HL-60 (cell line): Measurements from ENCODE around the gene ROR1.

Experiments
- DNase-seq, 2 experiments: peaks; one replicate each; pipeline ENCODE4 v3.0.0-alpha.2; 2010 to 2020; ENCODE audit warnings: low read depth in 1 of 2, low spot score in 1 of 2
- H3K27ac ChIP-seq: fragments of 250-450 bp; sonication (Bioruptor Pico); replicated peaks from 2 replicates; pipeline ENCODE4 v1.5.1; 2020; ENCODE audit warnings: mild to moderate bottlenecking, moderate library complexity
- H3K27me3 ChIP-seq: fragments of 250-450 bp; sonication (Bioruptor Pico); 2 replicates; pipeline ENCODE4 v1.5.1; 2021; ENCODE audit warnings: mild to moderate bottlenecking, moderate library complexity; ENCODE audit not compliant: insufficient read depth, poor library complexity, severe bottlenecking
- H3K4me3 ChIP-seq: replicated peaks from 2 replicates; pipeline ENCODE4 v1.5.1; 2011; ENCODE audit warnings: mild to moderate bottlenecking, control low read depth, low read length; ENCODE audit not compliant: insufficient read depth
- CTCF ChIP-seq: IDR thresholded peaks from one replicate; pipeline ENCODE4 v1.5.1; 2011; ENCODE audit warnings: low read length, control low read depth, inconsistent platforms; ENCODE audit not compliant: insufficient read depth
- GABPA ChIP-seq: IDR thresholded peaks from 2 replicates; pipeline ENCODE4 v1.6.1; 2012; ENCODE audit warnings: low read depth
- POLR2AphosphoS5 ChIP-seq: IDR thresholded peaks from 2 replicates; pipeline ENCODE4 v1.6.1; 2012; ENCODE audit warnings: low read depth
- REST ChIP-seq: IDR thresholded peaks from 2 replicates; pipeline ENCODE4 v1.6.1; 2012; ENCODE audit warnings: low read depth; ENCODE audit not compliant: insufficient replicate concordance
- SPI1 ChIP-seq: IDR thresholded peaks from 2 replicates; pipeline ENCODE4 v1.6.1; 2012; ENCODE audit warnings: low read depth, mild to moderate bottlenecking, borderline replicate concordance

The ROR1 gene

GRCh38 chr1:64107118-64107519 is 333.3 kb downstream of the ROR1 start:
- DNase-seq, result no peak
- Histone ChIP-seq H3K27ac (no peak overlapping the region), H3K4me3 (no peak overlapping the region), H3K27me3 (no peaks in the 10 kb centered on the region)
- no peak for TF ChIP-seq REST
- TF ChIP-seq GABPA, result no peak
- TF ChIP-seq POLR2AphosphoS5, result no peak

- Histone ChIP-seq H3K27ac (no peak overlapping the region), H3K27me3 (no peaks in the 10 kb centered on the region), H3K4me3 (no peak overlapping the region)
- TF ChIP-seq CTCF, result no peak
- no peak for TF ChIP-seq REST
- TF ChIP-seq SPI1, result no peak
- TF ChIP-seq POLR2AphosphoS5, result no peak
- TF ChIP-seq GABPA, result no peak
- DNase-seq, result no peak
Observed at GRCh38 chr1:64107632-64108031, 333.8 kb downstream of the ROR1 start.

- TF ChIP-seq CTCF (no peak), POLR2AphosphoS5 (no peak), SPI1 (no peak), REST (no peak), GABPA (no peak)
- no peak for DNase-seq
- Histone ChIP-seq H3K27me3 (no peaks in the 10 kb centered on the region), H3K27ac (no peak overlapping the region), H3K4me3 (no peak overlapping the region)
Observed at GRCh38 chr1:64110924-64111777, 337.3 kb downstream of the ROR1 start.
